ENCODE results near the gene BRSK1.
A peak's percentile ranks its signal among the peaks of the same experiment; 100 is the strongest.

BRSK1 gene

DNA sequence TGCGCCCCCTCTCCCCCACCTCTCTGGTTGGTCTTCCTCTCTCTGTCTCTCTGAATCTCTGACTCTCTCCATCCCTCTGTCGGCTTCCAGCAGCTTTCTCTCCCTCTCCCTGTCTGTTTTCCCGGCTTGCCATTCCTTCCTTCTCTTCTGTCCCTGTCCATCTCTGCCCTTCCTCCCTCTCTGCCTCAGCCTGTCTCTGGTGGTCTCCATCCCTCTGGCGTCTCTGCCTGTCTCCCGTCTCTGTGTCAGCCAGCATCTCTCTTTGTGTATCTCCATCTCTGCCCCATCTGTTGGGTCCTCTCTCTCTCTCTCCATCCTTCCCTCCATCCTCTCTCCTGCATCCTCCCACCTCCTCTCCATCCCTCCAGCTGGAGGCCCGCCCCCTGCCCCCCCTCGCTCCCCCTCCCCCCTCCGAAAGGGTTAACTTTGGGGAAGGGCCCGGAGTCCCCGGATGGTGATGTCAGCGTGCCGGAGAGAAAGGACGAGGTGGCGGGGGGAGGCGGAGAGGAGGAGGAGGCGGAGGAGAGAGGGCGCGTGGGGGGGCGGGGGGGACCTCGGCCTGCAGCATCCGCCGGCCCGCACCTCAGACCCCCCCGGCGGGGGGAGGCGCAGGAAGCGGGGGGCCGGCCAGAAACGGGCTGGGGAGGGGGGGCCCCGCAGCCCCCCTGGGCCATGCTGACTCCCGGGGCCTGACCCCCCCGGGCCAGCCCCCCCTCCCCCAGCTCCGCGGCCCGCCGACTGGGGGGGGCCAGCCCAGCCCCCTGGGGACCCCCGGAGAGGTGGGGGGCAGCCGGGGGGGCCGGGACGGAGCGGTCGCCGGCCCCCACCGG is at the start of gene BRSK1:
BRSK1 (plus strand) TSS at position 450 of the 830 bp plus-strand sequence. CDS start 446 bp downstream, outside the sequence.
- no peak for DNase-seq (ENCODE audit: low spot score)
- peak within 1 kb of the TSS; percentile 76 for H3K4me3 ChIP-seq

DNA sequence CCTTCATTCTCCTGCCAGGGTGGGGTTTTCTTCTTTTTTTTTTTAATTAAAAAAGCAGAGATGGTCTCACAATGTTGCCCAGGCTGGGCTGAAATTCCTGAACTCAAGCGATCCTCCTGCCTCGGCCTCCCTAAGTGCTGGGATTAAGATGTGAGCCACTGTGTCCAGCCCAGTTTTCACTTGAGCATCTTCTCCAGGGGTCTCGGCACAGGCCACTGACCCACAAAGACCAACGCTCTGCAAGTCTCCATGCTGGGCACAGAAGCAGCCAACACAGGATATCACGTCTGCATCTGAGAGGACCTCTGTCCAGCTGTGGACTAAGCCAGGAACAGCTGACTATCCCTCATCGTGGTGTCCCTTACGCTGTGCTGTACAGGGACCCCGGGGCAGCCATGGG is 45.8 kb upstream of the BRSK1 start:
- TF ChIP-seq, protein P1, sequence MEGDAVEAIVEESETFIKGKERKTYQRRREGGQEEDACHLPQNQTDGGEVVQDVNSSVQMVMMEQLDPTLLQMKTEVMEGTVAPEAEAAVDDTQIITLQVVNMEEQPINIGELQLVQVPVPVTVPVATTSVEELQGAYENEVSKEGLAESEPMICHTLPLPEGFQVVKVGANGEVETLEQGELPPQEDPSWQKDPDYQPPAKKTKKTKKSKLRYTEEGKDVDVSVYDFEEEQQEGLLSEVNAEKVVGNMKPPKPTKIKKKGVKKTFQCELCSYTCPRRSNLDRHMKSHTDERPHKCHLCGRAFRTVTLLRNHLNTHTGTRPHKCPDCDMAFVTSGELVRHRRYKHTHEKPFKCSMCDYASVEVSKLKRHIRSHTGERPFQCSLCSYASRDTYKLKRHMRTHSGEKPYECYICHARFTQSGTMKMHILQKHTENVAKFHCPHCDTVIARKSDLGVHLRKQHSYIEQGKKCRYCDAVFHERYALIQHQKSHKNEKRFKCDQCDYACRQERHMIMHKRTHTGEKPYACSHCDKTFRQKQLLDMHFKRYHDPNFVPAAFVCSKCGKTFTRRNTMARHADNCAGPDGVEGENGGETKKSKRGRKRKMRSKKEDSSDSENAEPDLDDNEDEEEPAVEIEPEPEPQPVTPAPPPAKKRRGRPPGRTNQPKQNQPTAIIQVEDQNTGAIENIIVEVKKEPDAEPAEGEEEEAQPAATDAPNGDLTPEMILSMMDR (IDR thresholded peaks at IDR 0.05): no peak
- no peak overlapping the region for H3K27ac ChIP-seq
- no peak overlapping the region for H3K4me3 ChIP-seq
- DNase-seq (ENCODE audit: low spot score): no peak

More for the DNA sequence above, at the start of gene BRSK1:
- H3K27ac ChIP-seq: peak within 1 kb of the TSS; percentile 89 to 92
- TF ChIP-seq, protein P1 (IDR thresholded peaks at IDR 0.05): no peak

DNA sequence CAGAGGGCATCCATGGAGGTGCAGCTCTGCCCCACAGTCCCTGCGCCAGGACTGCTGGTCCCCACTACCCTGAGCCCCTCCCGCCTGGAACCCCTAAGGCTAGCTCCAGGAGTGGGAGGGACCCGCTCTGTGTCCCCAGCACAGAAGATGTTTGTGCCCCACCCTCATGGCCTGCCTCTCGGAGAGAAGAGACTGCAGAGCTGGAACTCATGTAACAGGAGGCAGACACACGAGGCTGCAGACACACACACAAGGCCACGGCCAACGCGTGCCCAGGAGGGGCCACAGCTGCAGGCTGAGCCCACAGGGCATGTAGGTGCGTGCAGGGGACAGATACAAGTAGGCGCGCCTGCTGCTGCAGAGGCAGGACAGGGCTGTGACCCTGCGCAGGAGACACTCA is 44.8 kb upstream of the BRSK1 start:
- TF ChIP-seq, protein P1 (IDR thresholded peaks at IDR 0.05): no peak
- no peak overlapping the region for H3K27ac ChIP-seq
- no peak for DNase-seq (ENCODE audit: low spot score)
- no peak overlapping the region for H3K4me3 ChIP-seq

DNA sequence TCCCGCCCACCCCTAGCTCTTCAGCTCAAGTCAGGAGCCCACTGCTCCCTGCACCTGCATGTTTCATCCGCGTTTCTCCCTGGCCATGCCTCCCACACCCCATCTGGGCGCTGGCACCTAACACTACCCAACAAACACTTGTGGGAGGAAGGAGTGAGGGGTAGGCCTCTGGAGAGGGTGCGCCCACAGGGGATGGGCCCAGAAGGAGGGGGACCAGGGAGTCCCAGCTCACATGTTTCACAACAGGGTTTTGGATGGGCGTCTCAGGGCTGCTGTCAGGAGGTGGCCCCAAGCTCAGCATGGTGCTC is 43.1 kb upstream of the BRSK1 start:
- DNase-seq (ENCODE audit: low spot score): no peak
- H3K4me3 ChIP-seq: no peak overlapping the region
- H3K27ac ChIP-seq: no peak overlapping the region
- TF ChIP-seq, protein P1 (IDR thresholded peaks at IDR 0.05): no peak

DNA sequence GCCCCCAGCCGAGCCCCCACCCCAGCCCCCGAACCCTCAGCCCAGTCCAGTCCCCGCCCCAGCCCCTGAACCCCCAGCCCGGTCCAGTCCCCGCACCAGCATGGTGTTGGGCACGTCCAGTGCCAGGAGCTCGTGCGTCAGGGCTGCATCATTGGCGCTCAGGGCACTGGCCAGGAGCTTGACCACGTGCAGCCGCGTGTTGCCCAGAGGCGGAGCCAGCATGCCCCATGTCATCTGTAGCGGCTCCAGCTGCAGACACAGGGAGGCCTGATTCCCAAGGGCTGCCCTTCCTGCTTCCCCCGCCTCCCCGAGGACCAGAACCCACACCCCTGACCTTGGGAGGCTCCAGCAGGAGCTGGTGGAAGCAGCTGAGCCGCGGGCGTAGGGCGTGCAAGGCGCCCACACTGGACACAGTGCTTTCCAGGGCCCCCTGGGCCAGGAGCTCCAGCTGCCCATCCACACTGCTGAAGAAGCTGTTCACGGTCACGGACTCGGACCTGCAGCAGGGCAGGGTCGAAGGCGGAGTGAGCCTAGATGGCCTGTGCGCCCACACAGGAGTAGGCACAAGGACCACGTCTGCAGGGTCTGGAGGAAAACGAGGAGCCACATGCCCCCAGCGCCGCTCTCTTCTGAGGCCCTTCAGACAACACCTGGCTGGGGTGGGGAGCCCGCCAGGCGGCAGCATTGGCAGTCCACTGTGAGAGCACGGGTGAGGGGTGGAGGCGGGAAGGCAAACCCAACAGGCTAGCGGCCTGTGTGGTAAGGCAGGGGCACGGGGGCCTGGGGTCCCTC is 42.5 kb upstream of the BRSK1 start:
- TF ChIP-seq, protein P1 (IDR thresholded peaks at IDR 0.05): no peak
- H3K27ac ChIP-seq: no peak overlapping the region
- no peak overlapping the region for H3K4me3 ChIP-seq
- no peak for DNase-seq (ENCODE audit: low spot score)

DNA sequence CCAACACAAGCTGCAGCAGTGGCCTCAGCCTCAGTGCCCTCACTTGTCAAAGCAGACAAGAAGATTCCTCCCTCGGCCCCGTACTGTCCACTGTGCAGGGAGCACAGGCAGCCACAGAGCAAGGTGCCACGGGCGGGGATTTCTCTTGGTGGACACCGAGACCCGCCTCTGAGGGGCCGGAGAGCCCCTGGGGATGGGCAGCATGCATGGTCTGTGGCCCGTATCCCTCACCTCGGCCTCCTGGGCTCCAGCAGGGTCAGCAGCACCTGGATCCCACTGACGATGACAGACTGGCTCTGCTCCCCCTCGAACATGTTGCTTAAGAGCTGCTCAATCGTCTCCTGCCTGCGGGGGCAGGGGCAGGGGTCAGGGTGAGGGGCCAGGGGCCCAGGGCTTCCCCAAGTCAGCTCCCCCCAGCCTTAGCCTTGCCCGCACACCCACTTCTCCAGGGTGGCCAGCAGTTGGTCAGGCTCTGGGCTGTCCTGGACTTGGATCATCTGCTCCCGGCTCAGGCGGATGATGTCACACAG is 41.8 kb upstream of the BRSK1 start:
- no peak overlapping the region for H3K4me3 ChIP-seq
- DNase-seq (ENCODE audit: low spot score): no peak
- TF ChIP-seq, protein P1 (IDR thresholded peaks at IDR 0.05): no peak
- no peak overlapping the region for H3K27ac ChIP-seq
